ENCODE data around the gene GBX1.

Gene GBX1

DNA sequence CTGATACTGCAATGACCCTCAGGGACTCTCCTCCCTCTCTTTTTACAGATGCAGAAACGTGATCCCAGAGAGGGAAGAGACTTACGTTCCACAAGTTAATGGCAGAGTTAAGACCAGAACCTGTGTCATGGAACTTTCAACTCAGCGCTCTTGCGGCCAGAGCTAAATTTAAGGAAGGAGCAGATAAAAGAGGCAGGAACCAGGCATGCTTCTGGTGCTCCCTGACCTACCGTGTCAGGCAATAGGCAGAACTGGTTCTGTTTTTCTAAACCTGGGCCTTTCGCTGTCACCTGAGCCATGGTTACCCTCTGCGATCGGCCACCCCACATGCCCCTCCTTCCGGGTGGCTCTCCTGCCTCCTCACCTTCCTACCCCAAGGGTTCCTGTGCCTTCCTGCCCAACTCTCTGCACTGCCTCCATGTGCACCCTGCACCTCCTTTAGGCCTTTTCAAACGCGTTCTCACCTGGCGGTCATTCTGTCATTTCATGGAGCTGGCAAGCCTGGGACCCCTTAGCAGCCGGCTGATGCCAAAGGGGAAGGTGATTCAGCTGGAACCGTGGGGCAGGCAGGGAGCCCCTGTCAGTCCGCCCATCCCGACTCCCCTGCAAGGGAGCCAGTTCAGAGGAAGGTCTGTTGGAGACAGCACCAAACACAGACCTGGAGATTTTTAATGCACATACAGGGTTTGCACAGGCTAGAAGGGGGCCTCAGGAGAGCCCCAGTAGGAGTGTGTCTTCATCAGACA, 7.7 kb upstream of the GBX1 start:
- H3K27ac ChIP-seq, result no peak overlapping the region
- CTCF ChIA-PET, result interaction anchor here (1.4 kb wide), 1 partner anchor 51 kb away, joined by 7 read pairs; no protein-coding TSS in a partner anchor
- no peak for DNase-seq (ENCODE audit: low spot score)
- TF ChIP-seq CTCF (conservative IDR thresholded peaks at IDR 0.05; ENCODE audit: low read depth), result no peak
- POLR2A ChIA-PET (ENCODE audit: low non-redundant PET), result no interaction called here

DNA sequence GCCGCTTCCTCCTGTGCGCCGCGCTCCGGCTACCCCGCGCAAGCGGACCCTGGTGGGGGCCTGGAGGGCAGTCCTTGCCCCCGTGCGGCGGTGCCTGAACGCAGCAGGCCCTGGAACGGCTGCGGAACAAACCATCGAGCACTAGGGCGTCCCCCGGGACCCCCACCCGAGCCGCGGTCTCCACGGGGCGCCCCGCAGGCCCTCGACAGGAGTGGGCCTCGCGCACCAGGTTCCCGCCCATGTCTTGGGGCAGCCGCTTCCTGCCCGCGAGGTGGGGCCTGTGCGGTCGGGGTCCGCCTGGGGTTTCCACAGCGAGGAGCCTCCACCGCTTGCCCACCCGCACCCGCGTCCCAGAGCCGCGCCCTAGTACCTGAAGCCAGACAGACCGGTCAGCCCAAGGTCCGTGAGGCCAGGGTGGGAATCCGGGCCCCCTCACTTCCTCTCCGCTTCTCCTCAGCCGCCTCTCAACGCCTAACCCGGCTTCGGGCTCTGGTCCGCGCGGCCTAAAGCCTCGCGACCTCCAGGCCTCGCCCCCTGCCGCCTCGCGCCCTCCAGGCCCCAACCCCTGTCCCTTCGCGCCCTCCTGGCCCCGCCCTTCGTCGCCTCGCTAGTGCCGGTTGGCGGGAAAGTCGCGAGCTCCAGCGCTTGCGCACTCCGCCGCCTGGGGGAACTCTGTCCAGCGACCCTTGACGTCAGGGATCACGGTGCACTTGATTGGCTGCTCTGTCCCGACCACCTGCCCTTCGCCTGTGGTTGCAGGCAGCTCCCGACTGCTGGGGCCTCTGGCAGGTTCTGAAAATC, 7.0 kb upstream of the GBX1 start:
- ChIA-PET CTCF (interaction anchor here (1.4 kb wide), 1 partner anchor 51 kb away, joined by 7 read pairs; no protein-coding TSS in a partner anchor), POLR2A (ENCODE audit: low non-redundant PET) (no interaction called here)
- peak; percentile 23 for DNase-seq (ENCODE audit: low spot score)
- no peak for TF ChIP-seq CTCF (conservative IDR thresholded peaks at IDR 0.05; ENCODE audit: low read depth)
- H3K27ac ChIP-seq, result no peak overlapping the region

- POLR2A ChIA-PET (ENCODE audit: low non-redundant PET), result no interaction called here
- DNase-seq (ENCODE audit: low spot score), result no peak
- CTCF ChIA-PET, result interaction anchor here (0.5 to 0.7 kb wide), 3 partner anchors 32 to 486 kb away, joined by 3 to 6 read pairs (median 4); no protein-coding TSS in a partner anchor
- no peak overlapping the region for H3K27ac ChIP-seq
- TF ChIP-seq CTCF (conservative IDR thresholded peaks at IDR 0.05; ENCODE audit: low read depth), result no peak
Measured at GRCh38 chr7:151173386-151174245, 6.1 kb upstream of the GBX1 start.

GRCh38 chr7:151172273-151173141, 5.0 kb upstream of the GBX1 start:
- ChIA-PET CTCF (interaction anchor here (0.6 to 0.8 kb wide), 5 partner anchors 31 to 87 kb away, joined by 3 to 5 read pairs (median 3); no protein-coding TSS in a partner anchor), POLR2A (ENCODE audit: low non-redundant PET) (no interaction called here)
- peak; percentile 100 for TF ChIP-seq CTCF (conservative IDR thresholded peaks at IDR 0.05; ENCODE audit: low read depth)
- peak; percentile 67 for DNase-seq (ENCODE audit: low spot score)
- H3K27ac ChIP-seq, result no peak overlapping the region

- DNase-seq (ENCODE audit: low spot score), result no peak
- no peak overlapping the region for H3K27ac ChIP-seq
- ChIA-PET CTCF (no interaction called here), POLR2A (ENCODE audit: low non-redundant PET) (no interaction called here)
- no peak for TF ChIP-seq CTCF (conservative IDR thresholded peaks at IDR 0.05; ENCODE audit: low read depth)
Measured at GRCh38 chr7:151168787-151169162, 1.3 kb upstream of the GBX1 start.

Measured in RWPE1 (cell line).